Stimulated activated CD4-positive, alpha-beta T cell treated with anti-CD3 and anti-CD28 coated beads, TNF-alpha, amount 100 ng/mL, for 4 hours (primary cell): ENCODE results near the gene MAOA.
"Not testable (repeated sequence)": the region's sequence is repeated elsewhere in the genome, so short reads cannot be mapped to it uniquely, and the experiment has no call there.

Source experiments
- DNase-seq, 3 experiments: peaks; one replicate each; pipeline ENCODE4 v3.0.0-alpha.2; 2020; ENCODE audit warnings: low read depth in 3 of 3

MAOA gene

DNA sequence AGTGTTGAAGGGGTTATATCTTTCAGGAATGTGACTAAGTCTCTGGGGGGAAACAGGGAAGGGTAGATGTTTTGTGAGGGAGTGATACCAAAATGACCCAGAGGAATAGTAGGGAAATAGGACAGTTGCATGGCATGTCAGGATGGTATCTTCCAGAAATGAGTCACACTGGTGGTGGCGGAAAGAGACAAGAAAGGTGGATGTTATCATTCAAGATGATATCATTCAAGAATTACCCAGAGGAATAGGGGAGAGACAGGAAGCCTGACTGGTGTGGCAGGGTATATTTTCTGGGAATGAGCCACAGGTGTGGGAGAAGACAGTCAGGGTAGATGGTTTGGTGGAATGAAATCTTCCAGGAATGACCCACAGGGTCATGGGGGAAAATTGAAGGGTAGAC, 61.1 kb downstream of the MAOA start:
- no peak for DNase-seq

DNA sequence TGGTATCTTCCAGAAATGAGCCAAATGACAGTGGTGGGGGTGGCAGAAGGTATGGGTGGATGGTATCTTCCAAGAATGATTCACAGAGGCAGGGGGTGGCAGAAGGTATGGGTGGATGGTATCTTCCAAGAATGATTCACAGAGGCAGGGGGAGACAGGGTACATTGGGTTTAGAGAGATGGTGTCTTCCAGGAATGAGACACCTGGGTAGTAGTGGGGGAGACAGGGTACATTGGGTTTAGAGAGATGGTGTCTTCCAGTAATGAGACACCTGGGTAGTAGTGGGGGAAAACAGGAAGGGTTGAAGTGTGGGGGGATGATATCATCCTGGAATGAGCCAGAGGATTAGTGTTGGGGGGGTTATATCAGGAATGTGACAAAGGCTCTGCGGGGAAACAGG, 62.0 kb downstream of the MAOA start:
- DNase-seq, result no peak

DNA sequence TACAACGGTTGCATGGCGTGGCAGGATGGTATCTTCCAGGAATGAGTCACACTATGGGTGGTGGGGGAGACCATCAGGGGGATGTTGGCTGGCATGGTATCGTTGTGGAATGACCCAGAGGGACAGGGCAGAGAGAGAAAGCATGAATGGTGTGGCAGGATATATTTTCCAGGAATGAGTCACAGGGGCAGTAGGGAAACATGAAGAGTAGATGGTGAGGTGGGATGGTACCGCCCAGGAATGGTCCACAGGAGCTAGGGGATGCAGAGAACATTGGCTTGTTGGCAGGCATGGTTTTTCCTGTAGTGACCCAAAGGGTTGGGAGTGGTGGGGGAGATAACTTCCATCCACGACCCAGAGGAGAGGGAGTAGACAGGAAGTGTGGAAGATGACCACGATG, 62.4 kb downstream of the MAOA start:
- no peak for DNase-seq

DNA sequence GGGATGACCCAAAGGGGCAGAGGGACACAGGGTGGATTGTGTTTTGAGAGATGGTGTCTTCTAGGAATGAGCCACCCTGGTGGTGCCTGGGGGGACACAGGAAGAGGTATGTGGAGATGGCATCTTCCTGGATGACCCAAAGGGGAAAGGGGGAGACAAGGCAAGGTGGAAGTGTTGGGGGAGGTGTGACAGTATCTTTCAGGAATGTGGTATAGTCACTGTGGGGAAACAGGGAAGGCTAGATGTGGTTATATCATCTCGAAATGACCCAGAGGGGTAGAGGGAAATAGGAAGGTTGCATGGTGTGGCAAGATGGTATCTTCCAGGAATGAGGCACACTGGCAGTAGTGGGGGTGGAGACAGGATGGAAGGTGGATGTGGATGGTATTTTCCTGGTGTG, 62.9 kb downstream of the MAOA start:
- no peak for DNase-seq

DNA sequence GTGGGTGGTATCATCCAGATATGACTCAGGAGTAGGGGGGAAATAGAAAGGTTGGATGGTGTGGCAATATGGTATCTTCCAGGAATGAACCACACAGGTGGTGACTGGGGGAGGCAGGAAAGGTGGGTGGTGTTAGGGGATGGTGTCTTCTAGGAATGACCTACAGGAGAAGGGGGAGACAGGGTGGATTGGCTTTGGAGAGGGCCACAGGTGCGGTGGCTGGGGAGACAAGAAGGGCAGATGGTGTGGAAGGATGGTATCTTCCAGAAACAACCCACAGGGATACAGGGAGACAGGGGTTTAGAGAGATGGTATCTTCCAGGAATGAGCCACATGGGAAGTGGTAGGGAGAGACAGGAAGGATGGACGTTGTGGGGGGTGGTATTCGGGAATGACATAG, 64.0 kb downstream of the MAOA start:
- DNase-seq, result no peak

DNA sequence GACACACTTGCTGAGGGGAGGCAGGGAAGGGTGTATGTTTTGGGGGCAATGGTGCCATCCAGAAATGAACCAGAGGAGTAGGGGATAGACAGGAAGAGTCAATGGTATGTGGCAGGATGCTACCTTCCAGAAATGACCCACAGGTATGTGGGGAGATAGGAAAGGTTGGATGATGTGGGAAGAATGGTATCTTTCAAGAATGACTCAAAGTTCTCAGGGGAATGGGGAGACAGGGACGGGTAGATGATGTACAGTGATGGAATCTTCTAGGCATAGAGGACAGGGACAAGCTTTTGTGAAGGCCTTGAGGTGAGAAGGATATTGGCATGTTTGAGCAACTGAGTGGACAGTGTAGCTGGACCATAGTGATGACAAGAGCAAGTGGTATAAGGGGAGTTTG, 64.9 kb downstream of the MAOA start:
- no peak for DNase-seq

DNA sequence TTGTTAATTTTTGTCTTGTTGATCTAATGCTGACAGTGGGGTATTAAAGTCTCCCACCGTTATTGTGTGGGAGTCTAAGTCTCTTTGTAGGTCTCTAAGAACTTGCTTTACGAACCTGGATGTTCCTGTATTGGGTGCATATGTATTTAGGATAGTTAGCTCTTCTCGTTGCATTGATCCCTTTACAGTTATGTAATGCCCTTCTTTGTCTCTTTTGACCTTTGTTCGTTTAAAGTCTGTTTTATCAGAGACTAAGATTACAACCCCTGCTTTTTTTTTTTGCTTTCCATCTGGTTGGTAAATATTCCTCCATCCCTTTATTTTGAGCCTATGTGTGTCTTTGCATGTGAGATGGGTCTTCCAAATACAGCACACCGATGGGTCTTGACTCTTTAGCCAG, 69.1 kb downstream of the MAOA start:
- not testable (repeated sequence) for DNase-seq

DNA sequence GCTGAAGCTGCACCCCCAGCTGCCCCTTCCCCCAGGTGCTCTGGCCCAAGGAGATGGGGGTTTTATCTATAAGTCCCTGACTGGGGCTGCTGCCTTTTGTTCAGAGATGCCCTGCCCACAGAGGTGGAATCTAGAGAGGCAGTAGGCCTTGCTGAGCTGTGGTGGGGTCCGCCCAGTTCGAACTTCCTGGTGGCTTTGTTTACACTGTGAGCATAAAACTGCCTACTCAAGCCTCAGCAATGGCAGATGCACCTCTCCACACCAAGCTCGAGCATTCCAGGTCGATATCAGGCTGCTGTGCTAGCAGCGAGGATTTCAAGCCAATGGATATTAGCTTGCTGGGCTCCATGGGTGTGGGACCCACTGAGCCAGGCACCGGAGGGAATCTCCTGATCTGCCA, 71.2 kb downstream of the MAOA start:
- DNase-seq, result not testable (repeated sequence)

DNA sequence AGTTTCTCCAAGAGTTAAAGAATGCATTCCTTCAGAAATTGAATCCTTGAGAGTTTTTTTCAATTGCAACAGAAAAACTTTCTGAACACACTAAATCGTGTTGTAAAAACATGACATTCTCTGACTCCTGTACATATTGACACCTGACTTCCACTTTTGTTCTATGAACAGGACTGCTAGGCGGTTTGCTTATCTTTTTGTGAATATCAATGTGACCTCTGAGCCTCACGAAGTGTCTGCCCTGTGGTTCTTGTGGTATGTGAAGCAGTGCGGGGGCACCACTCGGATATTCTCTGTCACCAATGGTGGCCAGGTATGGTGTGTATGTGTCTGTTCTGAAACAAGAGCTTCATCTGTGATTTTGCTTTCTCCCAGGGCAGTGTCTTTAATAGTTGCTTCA, 71.9 kb downstream of the MAOA start:
- no peak for DNase-seq

DNA sequence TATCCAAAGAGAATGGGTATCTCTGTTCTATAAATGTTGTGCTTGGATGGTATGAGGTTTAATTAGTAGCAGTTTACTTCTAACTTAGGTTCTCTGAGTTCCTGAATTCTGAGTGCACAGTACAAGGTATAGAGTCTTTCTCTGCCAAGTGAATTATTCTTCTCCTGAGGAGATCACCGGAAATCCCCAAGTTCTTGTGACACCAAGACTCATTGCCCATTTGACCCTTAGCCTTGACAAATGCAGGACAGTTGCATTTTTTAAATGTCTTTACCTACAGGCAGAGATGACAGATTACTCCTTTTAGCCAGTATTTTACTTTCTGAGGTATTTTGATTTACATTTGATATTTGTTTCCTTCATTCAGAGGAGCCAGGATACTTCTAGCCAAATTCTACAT, 72.9 kb downstream of the MAOA start:
- DNase-seq, result no peak

DNA sequence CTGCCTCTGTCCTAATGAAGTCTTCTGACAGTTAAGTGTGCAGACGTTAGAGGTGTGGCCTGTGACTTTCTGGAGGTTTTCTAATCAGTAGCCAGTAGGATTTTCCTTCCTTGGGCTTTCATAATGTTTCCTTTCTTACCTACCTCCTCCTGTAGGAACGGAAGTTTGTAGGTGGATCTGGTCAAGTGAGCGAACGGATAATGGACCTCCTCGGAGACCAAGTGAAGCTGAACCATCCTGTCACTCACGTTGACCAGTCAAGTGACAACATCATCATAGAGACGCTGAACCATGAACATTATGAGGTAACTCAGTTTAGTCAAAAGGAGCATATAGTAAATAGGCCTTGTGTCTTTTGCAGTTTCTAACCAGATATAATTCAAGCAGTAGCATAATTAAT, 75.0 kb downstream of the MAOA start:
- no peak for DNase-seq

DNA sequence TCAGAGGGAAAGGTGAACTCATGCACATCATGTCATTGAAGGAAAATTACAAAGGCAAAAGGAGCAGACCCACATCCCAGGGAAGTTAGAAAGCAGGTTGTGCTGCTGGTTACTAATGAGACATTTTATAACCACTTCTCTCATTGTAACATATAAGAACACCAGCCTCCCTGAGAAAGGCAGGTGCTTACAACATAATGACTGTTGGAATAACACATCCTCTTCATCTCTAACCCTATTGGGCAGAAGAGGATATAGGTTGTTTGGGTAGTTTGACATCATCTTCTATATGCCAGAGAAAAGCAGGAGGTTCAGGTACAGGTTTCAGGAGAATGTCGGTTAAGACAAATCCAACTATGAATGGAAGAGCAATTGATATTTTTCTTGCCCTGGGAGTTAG, 77.6 kb downstream of the MAOA start:
- no peak for DNase-seq

DNA sequence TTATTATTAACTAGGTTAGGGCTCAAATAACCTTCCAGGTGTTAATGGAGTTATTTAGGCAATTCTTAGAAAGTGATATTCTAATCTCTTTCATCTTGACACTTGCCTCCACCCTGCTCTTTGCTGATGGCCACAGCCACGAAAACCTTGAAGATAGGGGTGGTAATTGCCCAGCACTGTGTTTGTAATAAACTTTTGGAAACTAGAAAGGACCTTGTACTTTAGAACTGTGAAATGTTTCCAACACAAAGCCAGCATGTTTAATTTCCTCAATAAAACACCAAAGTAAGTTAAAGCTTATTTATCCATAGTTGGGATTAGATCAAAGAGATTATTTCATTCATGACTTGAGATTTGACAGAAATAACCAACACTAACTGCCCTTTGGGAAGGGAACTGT, 78.3 kb downstream of the MAOA start:
- DNase-seq, result no peak

DNA sequence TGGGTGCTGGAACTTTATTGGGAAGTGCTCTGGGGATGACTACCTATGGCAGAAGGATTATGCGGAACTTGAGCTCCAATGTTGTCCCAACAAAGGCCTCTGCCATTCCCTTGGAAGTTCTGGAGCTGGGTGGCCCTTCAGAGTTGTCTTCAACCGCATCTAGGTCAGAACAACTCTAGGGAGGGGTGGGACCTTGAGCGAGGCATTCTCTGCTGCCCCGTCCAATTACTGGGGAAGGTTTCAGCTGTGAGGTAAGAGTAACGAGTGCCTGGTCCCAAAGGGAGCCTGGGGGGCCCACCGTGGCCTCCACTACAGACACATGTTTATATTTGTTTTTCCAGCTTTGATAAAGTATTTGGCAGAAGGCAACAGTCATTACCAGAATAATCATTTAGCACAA, 79.4 kb downstream of the MAOA start:
- no peak for DNase-seq

DNA sequence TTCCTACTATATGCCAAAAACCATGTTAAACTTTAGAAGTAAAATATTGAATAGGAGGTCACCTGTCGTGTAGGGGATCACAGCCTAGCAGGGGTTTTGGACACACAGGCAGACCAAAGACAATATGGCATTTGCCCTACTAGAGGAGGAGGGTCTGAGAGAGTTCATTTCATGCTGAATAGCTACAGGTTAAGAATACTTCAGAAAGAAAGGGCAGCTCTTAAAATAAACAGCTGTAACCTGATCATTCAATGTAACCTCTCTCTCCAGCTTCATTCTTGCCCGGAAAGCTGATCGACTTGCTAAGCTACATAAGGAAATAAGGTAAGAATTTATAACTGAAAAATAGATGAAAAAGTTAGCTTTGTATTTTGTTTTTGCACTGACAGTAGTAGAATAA, 79.9 kb downstream of the MAOA start:
- no peak for DNase-seq

DNA sequence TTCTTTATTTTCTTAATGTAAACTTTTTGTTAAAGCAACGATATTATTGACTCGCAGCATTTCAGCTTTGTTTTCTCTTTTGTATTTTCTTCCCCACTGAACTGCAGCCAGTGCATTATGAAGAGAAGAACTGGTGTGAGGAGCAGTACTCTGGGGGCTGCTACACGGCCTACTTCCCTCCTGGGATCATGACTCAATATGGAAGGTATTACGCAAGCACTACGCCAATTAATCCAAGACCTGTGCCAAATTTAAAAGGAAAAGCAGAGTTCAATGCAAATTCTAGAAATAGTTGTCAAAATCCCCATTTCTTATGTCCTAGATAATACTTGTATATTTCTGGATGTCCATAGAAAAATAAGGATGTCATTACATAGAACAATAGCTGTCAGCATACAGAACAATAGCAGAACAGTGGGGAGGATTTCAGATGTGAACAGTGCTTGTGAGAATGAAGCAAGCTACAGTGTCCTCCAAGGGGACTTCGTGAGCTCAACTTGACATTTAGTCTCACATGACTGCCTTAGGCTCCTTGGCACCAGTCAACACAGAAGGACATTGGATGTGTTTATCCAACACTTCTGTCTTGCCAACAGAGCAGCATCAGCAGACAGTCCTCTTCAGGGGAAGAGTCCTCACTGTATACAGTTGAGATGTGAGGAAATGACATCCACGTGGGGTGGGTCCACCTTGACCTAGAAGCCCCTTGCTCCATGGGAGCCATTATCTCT, 85.9 kb downstream of the MAOA start:
- DNase-seq, result no peak

DNA sequence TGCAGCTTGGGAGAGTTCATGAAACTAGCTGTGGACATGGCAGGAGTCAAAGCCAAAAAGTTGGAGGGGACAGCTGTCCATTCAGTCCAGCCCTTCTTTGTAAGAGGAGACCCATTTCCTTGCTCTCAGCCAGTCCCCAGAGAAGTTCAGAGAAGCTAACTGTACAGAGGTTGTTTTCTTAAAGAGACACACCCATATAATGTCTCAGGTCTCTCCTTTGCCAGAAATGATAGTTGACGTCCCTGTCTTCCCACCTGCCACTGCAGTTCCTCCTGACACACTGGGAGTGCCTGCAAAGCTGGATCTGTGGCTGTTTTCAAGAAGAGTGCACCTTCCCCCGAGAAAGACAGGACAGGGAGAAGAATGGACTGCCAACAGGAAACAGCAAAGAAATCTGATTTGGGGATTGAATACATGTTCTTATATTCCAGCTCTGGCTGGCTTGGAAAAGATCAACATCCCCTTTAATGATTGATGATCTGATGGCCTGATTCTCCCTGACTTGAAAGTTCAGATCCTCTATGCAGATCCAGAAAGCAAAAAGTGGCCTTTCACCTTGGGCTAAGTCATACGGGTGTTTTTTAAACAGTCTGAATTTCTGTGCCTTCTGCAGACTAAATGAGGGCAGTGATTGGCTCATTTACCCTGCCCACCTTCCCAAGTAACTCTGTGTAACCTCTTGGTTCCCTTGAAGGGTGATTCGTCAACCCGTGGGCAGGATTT, 87.2 kb downstream of the MAOA start:
- DNase-seq, result no peak

DNA sequence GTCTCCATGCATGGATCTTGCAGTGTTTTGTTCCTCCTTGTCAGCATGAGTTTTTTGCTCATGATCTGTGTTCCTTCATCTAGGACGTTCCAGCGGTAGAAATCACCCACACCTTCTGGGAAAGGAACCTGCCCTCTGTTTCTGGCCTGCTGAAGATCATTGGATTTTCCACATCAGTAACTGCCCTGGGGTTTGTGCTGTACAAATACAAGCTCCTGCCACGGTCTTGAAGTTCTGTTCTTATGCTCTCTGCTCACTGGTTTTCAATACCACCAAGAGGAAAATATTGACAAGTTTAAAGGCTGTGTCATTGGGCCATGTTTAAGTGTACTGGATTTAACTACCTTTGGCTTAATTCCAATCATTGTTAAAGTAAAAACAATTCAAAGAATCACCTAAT, 88.2 kb downstream of the MAOA start:
- DNase-seq, result no peak

DNA sequence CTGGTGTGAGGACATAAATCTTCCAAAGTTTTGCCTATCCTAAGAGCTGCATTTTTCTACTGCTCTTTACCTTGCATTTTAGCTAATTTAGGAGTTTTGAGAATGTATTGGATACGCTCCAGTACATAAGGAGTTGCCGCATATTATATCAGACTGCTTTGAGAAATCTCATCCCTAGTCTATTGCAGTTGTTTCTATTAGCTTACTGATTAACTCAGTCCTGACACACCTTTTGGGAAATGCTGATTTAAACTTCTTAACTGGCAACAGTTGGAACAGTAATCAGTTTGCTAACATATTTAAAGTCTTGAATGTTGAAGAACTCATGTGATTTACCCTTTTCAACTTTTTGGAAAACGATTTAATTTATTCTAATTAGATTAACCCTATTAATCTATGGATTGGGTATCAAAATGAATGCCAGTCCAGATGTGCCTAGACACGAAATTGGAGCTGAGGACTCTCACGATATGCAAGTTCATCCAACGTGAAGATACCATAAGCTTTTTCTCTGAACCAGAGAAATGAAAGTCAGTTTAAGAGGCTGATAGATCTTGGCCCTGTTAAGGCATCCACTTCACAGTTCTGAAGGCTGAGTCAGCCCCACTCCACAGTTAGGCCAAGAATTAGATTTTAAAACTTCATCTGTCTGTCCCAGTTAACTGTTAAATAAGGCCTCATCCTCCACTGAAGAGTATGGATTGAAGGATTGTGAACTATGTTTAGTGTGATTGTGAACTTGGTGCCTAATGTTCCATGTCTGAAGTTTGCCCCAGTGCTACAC, 90.0 kb downstream of the MAOA start:
- no peak for DNase-seq

DNA sequence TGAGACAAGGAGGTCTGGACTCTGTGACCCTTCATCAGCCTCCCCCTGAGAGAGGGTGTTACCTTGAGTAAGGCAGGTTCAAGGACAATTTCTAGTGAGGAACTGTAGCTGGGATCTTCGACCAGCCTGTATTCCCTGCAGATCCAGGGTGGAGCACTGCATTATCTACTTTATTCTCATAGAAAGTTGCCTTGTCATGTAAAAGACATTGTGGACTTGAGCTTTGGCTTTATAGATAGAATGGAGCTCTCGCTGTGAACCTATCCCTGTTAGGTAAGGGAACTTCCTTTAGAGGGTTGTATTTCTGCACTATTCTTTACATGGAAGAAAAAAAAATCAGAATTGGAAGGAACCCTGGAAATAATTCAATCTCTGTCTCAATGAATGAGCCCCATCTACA, 91.4 kb downstream of the MAOA start:
- DNase-seq, result no peak

DNA sequence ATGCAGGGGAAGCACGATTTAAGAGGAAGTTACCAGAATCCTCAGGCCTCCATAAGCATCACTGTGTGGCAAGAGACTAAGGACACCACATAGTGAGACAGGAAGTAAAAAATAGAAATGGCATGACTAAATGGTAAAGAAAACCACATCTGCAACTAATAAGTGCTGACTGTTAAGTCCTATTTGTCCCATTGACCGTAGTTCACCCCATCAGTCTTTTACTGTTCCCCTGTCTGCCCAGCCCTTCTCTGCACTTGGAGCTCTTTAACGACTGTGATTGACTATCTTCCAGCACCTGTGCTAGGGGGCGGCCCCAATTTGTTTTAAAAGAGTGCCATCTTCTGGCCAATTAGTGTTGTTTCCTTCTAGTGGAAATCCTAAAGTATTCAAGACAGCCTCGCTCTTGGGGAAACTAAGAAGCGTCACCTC, 94.2 kb downstream of the MAOA start:
- peak; percentile 2 to 9 (median 7) for DNase-seq

DNA sequence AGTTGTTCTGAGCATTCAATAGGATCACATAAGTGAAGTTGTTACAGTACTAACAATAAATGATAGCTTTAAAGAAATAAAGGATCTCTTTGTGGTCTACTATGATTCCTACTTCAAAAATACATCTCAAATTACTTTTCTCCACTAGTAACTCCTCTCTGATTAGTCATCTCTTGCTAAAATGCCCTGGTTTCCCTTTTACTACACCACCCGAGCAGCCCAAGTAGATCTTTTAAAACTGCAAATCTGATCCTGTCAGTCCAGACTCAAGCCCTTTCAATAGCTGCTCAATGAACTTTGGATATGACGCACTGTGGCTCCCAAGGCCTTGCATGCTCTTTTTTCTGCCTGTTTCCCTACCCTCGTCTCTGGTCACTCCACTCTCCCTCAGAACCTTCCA, 97.5 kb downstream of the MAOA start:
- DNase-seq, result no peak

DNA sequence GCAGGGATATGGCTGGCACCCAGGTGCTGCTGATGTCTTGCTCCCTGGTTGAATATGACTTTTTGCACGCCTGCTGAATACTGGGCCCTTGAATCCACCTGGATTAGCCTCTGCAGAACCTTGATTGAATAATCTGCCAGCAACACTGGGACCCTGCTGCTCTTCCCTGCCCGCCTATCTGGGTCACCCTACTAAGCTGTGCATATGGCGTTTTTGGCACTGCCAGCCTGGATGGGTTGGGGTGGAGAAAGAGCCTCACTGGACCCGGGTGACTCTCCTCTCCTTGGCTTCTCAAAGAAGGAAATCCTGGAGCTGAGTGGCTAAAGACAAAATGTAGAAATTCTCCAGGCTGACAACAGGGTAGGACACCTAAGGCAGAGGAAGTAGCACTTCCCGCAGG, 100.0 kb downstream of the MAOA start:
- no peak for DNase-seq
